ENCODE data around the gene CCR5. TPM values are rescaled to one million over a fixed set of nuclear protein-coding genes. Genes with fewer than 3 reads are reported as not detected.

CCR5 gene
- total and polyA plus RNA-seq, 5 donors: 0.27 to 1.7 (median 0.89) TPM

DNA sequence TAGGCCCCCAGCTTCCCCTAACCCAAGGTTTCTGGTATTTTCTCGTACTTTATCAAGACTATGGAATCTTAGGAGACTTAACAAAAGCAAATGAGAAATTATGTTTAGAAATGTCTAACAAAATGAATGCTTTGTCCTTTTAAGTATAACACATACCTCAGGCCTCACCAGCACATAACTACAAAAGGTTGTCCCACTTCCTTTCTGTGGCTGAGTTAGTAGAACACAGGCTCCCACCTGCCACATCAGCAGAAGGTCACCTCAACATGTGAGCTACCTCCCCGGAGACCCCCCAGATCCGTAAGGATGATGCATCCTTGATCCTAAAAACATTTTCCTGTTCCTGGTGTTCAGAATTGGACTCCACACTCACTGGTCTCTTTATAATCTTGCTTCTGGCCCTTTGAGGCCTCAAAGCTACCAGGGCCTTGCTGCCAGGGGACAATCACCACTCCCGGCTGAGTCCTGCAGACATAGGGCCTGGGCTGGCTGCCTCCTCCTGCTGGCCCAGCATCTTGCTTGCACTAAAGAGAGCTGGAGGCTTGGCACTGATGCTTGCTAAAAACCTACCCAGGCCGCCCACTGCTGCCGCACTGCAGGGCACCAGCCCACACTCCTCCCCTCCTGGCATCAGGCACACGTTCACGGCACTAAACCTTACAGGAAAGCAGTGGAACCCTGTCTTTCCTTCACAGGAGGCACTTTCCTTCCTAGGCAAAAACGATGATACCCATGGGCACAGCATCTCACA, 39.2 kb downstream of the CCR5 start:
- no peak overlapping the region for H3K27ac ChIP-seq (ENCODE audit: low read length)
- DNase-seq: no peak
- intact Hi-C loops (cut with DNase I): no loop called here
- 82% methylated on average over 9 of the region's 9 CpGs for WGBS
- no peak for ATAC-seq
- peaks cover 17% of the 10 kb centered on the region for H3K4me1 ChIP-seq (ENCODE audit: control insufficient read depth, insufficient read depth, low read length)
- H3K27me3 ChIP-seq (ENCODE audit: control insufficient read depth, insufficient read depth): no peaks in the 10 kb centered on the region
- no peak overlapping the region for H3K4me3 ChIP-seq (ENCODE audit: low read length)
- no peaks in the 10 kb centered on the region for H3K9me3 ChIP-seq (ENCODE audit: control insufficient read depth, low read length)

DNA sequence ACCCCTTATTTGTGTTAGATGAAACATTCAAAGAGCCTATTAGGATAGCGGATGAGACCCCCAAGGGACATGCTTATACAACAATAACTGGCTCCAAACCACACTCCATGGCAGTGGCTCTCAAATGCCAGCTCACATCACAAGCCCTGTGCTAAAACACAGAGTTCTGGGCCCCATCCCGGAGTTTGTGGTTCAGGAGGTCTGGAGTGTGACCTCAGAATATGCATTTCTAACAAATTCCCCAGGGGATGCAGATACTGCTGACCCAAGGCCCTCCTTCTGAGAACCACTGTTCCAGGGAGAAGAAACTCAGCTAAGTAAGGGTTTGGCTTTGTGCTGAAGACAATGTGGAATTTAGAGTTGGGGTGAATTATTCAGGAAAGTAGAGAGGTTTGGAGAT, 39.9 kb downstream of the CCR5 start:
- Histone ChIP-seq H3K27ac (ENCODE audit: low read length) (no peak overlapping the region), H3K9me3 (ENCODE audit: control insufficient read depth, low read length) (no peaks in the 10 kb centered on the region), H3K4me1 (ENCODE audit: control insufficient read depth, insufficient read depth, low read length) (peaks cover 13% of the 10 kb centered on the region), H3K27me3 (ENCODE audit: control insufficient read depth, insufficient read depth) (no peaks in the 10 kb centered on the region), H3K4me3 (ENCODE audit: low read length) (no peak overlapping the region)
- no peak for DNase-seq
- 79% methylated on average over 2 of the region's 2 CpGs for WGBS
- ATAC-seq: no peak
- intact Hi-C loops (cut with DNase I): no loop called here

GRCh38 chr3:46411271-46411670, 40.5 kb downstream of the CCR5 start:
- DNase-seq: no peak
- ATAC-seq: no peak
- Histone ChIP-seq H3K27ac (ENCODE audit: low read length) (no peak overlapping the region), H3K4me3 (ENCODE audit: low read length) (no peak overlapping the region), H3K27me3 (ENCODE audit: control insufficient read depth, insufficient read depth) (no peaks in the 10 kb centered on the region), H3K4me1 (ENCODE audit: control insufficient read depth, insufficient read depth, low read length) (peaks cover 15% of the 10 kb centered on the region), H3K9me3 (ENCODE audit: control insufficient read depth, low read length) (no peaks in the 10 kb centered on the region)
- intact Hi-C loops (cut with DNase I): no loop called here
- 46% methylated on average over 2 of the region's 2 CpGs for WGBS

- no peaks in the 10 kb centered on the region for H3K27me3 ChIP-seq (ENCODE audit: control insufficient read depth, insufficient read depth)
- intact Hi-C loops (cut with DNase I): no loop called here
- H3K9me3 ChIP-seq (ENCODE audit: control insufficient read depth, low read length): no peaks in the 10 kb centered on the region
- no peak for DNase-seq
- WGBS: 35% methylated on average over 3 of the region's 3 CpGs
- peak; percentile 45 for ATAC-seq
- no peak overlapping the region for H3K27ac ChIP-seq (ENCODE audit: low read length)
- H3K4me3 ChIP-seq (ENCODE audit: low read length): no peak overlapping the region
- peaks cover 14% of the 10 kb centered on the region for H3K4me1 ChIP-seq (ENCODE audit: control insufficient read depth, insufficient read depth, low read length)
These were observed 42.1 kb downstream of the CCR5 start for GRCh38 chr3:46412786-46413298.

- H3K27ac ChIP-seq (ENCODE audit: low read length): no peak overlapping the region
- ATAC-seq: no peak
- no peak for DNase-seq
- H3K9me3 ChIP-seq (ENCODE audit: control insufficient read depth, low read length): no peaks in the 10 kb centered on the region
- 66% methylated on average over 5 of the region's 5 CpGs for WGBS
- H3K27me3 ChIP-seq (ENCODE audit: control insufficient read depth, insufficient read depth): no peaks in the 10 kb centered on the region
- no peak overlapping the region for H3K4me3 ChIP-seq (ENCODE audit: low read length)
- intact Hi-C loops (cut with DNase I): no loop called here
- H3K4me1 ChIP-seq (ENCODE audit: control insufficient read depth, insufficient read depth, low read length): peaks cover 11% of the 10 kb centered on the region
These were observed 43.2 kb downstream of the CCR5 start for GRCh38 chr3:46413951-46414350.

GRCh38 chr3:46414739-46415138, 44.0 kb downstream of the CCR5 start:
- H3K27me3 ChIP-seq (ENCODE audit: control insufficient read depth, insufficient read depth): no peaks in the 10 kb centered on the region
- H3K9me3 ChIP-seq (ENCODE audit: control insufficient read depth, low read length): no peaks in the 10 kb centered on the region
- DNase-seq (no peak), ATAC-seq (no peak)
- intact Hi-C loops (cut with DNase I): no loop called here
- H3K4me3 ChIP-seq (ENCODE audit: low read length): no peak overlapping the region
- H3K4me1 ChIP-seq (ENCODE audit: control insufficient read depth, insufficient read depth, low read length): peaks cover 11% of the 10 kb centered on the region
- 62% methylated on average over 4 of the region's 4 CpGs for WGBS
- H3K27ac ChIP-seq (ENCODE audit: low read length): no peak overlapping the region

- 38% methylated on average over 10 of the region's 10 CpGs for WGBS
- DNase-seq: no peak
- H3K27me3 ChIP-seq (ENCODE audit: control insufficient read depth, insufficient read depth): no peaks in the 10 kb centered on the region
- intact Hi-C loops (cut with DNase I): no loop called here
- no peak overlapping the region for H3K27ac ChIP-seq (ENCODE audit: low read length)
- ATAC-seq: no peak
- peaks cover 11% of the 10 kb centered on the region for H3K4me1 ChIP-seq (ENCODE audit: control insufficient read depth, insufficient read depth, low read length)
- no peak overlapping the region for H3K4me3 ChIP-seq (ENCODE audit: low read length)
- no peaks in the 10 kb centered on the region for H3K9me3 ChIP-seq (ENCODE audit: control insufficient read depth, low read length)
These were observed 45.5 kb downstream of the CCR5 start for GRCh38 chr3:46416125-46416810.

DNA sequence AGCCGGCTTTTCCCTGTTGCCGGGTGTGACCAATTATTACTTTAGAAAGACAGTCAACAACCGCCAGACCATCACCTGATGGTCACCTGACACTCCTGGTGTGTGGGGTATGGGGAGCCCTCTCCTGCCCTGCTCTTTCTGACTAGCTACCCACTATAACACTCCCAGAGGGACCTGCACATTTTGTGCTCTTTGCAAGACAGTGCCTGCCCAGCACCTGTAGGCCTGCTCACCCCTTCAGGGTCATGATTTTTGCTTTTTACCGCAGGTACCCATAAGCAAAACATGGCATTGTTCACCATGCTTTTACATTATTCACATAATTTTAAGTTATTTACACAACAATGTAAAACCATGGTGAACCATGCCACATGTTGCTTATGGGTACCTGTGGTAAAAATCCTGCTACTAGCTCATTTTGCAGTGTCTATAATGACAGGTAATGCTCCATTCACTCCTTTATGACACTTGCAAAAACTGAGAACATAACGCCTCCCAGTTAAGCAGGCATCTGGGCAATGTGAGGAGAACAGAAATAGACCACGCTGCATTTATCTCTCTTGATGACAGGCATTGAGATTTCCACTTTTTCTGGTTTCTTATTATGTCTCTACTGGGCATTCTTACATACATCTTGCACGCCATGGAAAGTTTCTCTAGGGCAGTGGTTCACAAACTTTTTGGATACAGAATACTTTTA, 46.2 kb downstream of the CCR5 start:
- Histone ChIP-seq H3K4me1 (ENCODE audit: control insufficient read depth, insufficient read depth, low read length) (peaks cover 11% of the 10 kb centered on the region), H3K9me3 (ENCODE audit: control insufficient read depth, low read length) (no peaks in the 10 kb centered on the region), H3K4me3 (ENCODE audit: low read length) (no peak overlapping the region), H3K27ac (ENCODE audit: low read length) (no peak overlapping the region), H3K27me3 (ENCODE audit: control insufficient read depth, insufficient read depth) (no peaks in the 10 kb centered on the region)
- DNase-seq (no peak), ATAC-seq (peak in 1 of 2 donors; percentile 63)
- WGBS: 53% methylated on average over 7 of the region's 7 CpGs
- intact Hi-C loops (cut with DNase I): no loop called here

DNA sequence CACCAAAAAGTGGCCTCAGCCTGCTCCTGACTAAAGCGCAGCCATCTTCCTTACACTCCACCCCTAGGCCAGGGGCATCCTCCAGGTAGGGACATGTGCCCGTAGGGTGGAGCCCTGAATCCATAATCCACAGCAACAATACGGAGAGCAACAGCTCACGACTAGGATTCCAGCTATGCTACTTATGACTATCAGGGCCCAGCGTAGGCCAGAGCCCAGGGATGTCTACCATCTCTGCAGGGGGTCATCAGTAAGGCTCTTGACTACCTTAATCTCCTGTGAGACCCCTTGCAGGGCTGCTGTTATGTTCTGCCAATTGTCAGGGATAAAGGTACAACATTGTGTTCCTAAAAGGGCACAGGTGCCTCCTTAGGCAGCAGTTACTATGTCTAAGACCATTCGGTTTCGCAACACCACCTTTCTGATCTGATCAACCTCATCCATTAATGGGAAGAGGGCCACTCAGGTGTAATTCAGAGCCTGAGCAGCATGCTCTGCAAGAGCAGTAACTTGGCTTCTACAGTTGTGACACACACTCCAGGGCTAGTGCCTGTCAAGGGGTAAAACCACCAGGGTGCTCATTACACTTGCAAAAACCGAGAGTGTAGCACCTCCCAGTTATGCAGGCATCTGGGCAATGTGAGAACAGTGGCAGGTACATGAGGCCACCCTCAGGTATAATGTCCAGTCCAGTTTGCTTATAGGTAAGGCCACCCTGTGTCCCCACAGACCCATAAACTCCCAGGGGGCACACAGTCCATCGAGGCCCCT, 47.3 kb downstream of the CCR5 start:
- H3K4me1 ChIP-seq (ENCODE audit: control insufficient read depth, insufficient read depth, low read length): peaks cover 6% of the 10 kb centered on the region
- no peak for ATAC-seq
- WGBS: 81% methylated on average over 9 of the region's 9 CpGs

DNA sequence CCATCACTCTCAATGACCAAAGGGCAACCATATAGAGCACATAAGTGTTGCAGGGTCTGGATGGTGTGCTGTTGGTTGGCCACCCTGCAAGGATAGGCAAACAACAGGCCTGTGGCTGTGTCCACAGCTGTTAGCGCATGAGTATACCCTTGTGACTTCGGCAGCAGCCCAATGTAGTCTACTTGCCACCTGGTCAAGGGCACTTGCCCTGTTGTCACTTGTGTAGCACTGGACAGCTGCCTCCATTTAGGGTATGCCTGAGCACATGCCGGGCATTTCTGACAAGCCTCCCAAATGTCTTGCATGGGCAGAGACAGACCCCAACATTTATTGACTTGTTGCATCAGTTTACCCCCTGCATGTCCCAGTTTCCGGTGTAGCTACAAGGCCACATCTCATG, 49.1 kb downstream of the CCR5 start:
- H3K4me1 ChIP-seq (ENCODE audit: control insufficient read depth, insufficient read depth, low read length): peaks cover 5% of the 10 kb centered on the region
- WGBS: 98% methylated on average over 4 of the region's 4 CpGs
- no peak for ATAC-seq
- no peaks in the 10 kb centered on the region for H3K27me3 ChIP-seq (ENCODE audit: control insufficient read depth, insufficient read depth)
- intact Hi-C loops (cut with DNase I): no loop called here
- DNase-seq: no peak
- no peaks in the 10 kb centered on the region for H3K9me3 ChIP-seq (ENCODE audit: control insufficient read depth, low read length)
- H3K27ac ChIP-seq (ENCODE audit: low read length): no peak overlapping the region
- H3K4me3 ChIP-seq (ENCODE audit: low read length): no peak overlapping the region

More for the DNA sequence above, 47.3 kb downstream of the CCR5 start:
- H3K4me3 ChIP-seq (ENCODE audit: low read length): no peak overlapping the region
- no peak overlapping the region for H3K27ac ChIP-seq (ENCODE audit: low read length)
- no peak for DNase-seq
- no peaks in the 10 kb centered on the region for H3K9me3 ChIP-seq (ENCODE audit: control insufficient read depth, low read length)
- intact Hi-C loops (cut with DNase I): no loop called here
- H3K27me3 ChIP-seq (ENCODE audit: control insufficient read depth, insufficient read depth): no peaks in the 10 kb centered on the region
